ENCODE measurements around the gene RHBDL3. TPM values are rescaled to one million over a fixed set of nuclear protein-coding genes. Genes with fewer than 3 reads are reported as not detected.
"Not testable (repeated sequence)": the region's sequence is repeated elsewhere in the genome, so short reads cannot be mapped to it uniquely, and the experiment has no call there.

The RHBDL3 gene
- total RNA-seq, 1 donor from 2014 or later, result 0.41 TPM

- no peak for ATAC-seq
- Histone ChIP-seq H3K9me3 (no peaks in the 10 kb centered on the region), H3K27me3 (peaks cover 9% of the 10 kb centered on the region), H3K4me3 (no peak overlapping the region), H3K36me3 (no peaks in the 10 kb centered on the region), H3K27ac (no peak overlapping the region), H3K4me1 (peaks cover 8% of the 10 kb centered on the region)
- intact Hi-C loops (cut with DNase I), result no loop called here
- TF ChIP-seq CTCF (IDR thresholded peaks at IDR 0.05), result no peak
- no peak for DNase-seq
Measured at GRCh38 chr17:32261936-32262510, 3.6 kb upstream of the RHBDL3 start.

- H3K4me3 ChIP-seq; ATAC-seq; H3K36me3 ChIP-seq; H3K9me3 ChIP-seq; intact Hi-C loops (cut with DNase I); H3K27ac ChIP-seq; DNase-seq: not testable (repeated sequence)
- peaks cover 12% of the 10 kb centered on the region for H3K4me1 ChIP-seq
- peaks cover 19% of the 10 kb centered on the region for H3K27me3 ChIP-seq
Measured at GRCh38 chr17:32263515-32263914, 2.1 kb upstream of the RHBDL3 start.

- no peak for TF ChIP-seq CTCF (IDR thresholded peaks at IDR 0.05)
- H3K27ac ChIP-seq, result no peak overlapping the region
- peaks cover 12% of the 10 kb centered on the region for H3K4me1 ChIP-seq
- H3K27me3 ChIP-seq, result peaks cover 23% of the 10 kb centered on the region
- no peaks in the 10 kb centered on the region for H3K36me3 ChIP-seq
- H3K4me3 ChIP-seq, result no peak overlapping the region
- DNase-seq, result no peak
- no peak for ATAC-seq
- intact Hi-C loops (cut with DNase I), result no loop called here
- no peaks in the 10 kb centered on the region for H3K9me3 ChIP-seq
Measured at GRCh38 chr17:32264140-32264799, 1.4 kb upstream of the RHBDL3 start.

- TF ChIP-seq CTCF (IDR thresholded peaks at IDR 0.05), result no peak
- intact Hi-C loops (cut with DNase I), result no loop called here
Measured at GRCh38 chr17:32264823-32265191, 825 bp upstream of the RHBDL3 start.

GRCh38 chr17:32266051-32266388 is 388 bp downstream of the RHBDL3 start:
- intact Hi-C loops (cut with DNase I), result no loop called here
- H3K4me3 ChIP-seq, result peak overlapping the region; percentile 57
- ATAC-seq, result no peak
- no peaks in the 10 kb centered on the region for H3K36me3 ChIP-seq
- no peak for TF ChIP-seq CTCF (IDR thresholded peaks at IDR 0.05)
- no peaks in the 10 kb centered on the region for H3K9me3 ChIP-seq
- peaks cover 39% of the 10 kb centered on the region for H3K27me3 ChIP-seq
- H3K27ac ChIP-seq, result no peak overlapping the region
- DNase-seq, result no peak
- peaks cover 12% of the 10 kb centered on the region for H3K4me1 ChIP-seq

More at GRCh38 chr17:32264823-32265191, 825 bp upstream of the RHBDL3 start:
- no peaks in the 10 kb centered on the region for H3K9me3 ChIP-seq
- no peaks in the 10 kb centered on the region for H3K36me3 ChIP-seq
- peaks cover 12% of the 10 kb centered on the region for H3K4me1 ChIP-seq
- peaks cover 28% of the 10 kb centered on the region for H3K27me3 ChIP-seq
- DNase-seq, result no peak
- H3K27ac ChIP-seq, result no peak overlapping the region
- peak; percentile 12 for ATAC-seq
- peak overlapping the region; percentile 42 for H3K4me3 ChIP-seq

- no peak overlapping the region for H3K27ac ChIP-seq
- ATAC-seq (peak; percentile 6), DNase-seq (no peak)
- H3K27me3 ChIP-seq, result peaks cover 39% of the 10 kb centered on the region
- no peaks in the 10 kb centered on the region for H3K36me3 ChIP-seq
- peak overlapping the region; percentile 57 for H3K4me3 ChIP-seq
- no peak for TF ChIP-seq CTCF (IDR thresholded peaks at IDR 0.05)
- intact Hi-C loops (cut with DNase I), result no loop called here
- peaks cover 12% of the 10 kb centered on the region for H3K4me1 ChIP-seq
- no peaks in the 10 kb centered on the region for H3K9me3 ChIP-seq
Measured at GRCh38 chr17:32266389-32267301, 1.0 kb downstream of the RHBDL3 start.
